ENCODE results near the gene ALPG.

DNA sequence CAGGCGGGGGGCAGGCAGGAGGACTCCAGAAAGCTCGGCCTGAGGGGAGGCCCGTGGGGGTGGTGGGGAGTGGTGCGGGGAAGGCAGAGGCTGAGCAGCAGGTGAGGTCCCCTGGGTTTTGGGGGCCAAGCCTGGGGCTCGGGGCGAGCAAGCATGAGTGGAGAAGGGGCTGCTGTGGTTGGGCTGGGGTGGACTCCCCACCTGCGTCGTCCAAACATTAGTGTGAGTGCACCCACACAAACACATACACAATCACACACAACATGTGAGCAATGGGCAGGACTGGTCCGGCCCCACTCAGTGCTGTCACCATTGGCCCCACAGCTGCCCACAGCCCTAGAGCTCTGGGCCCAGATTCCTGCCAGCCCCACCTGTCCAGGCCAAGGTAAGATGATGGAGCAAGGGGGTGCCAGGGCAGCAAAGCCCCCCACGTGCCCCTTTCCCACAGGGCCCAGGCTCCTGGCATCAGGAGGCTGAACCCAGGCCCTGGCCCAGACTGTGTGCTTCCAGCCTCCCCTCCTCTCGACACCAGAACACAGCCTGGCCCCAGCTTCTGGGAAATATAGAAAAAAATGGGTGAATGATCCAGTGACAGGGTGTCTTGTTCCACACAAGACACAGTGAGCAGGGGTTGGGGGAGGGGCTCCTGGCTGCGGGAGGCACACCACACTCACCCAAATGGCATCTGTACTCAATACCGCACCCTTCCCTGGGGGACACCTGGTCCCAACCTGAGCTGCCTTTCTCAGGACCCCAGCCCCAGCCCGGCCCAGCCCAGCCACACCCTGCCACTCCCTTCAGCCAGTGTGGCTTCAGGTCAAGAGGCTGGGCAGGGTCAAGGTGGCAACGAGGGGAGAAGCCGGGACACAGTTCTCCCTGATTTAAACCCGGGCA is 28.6 kb upstream of the ALPG start:
- TF ChIP-seq, protein P1, sequence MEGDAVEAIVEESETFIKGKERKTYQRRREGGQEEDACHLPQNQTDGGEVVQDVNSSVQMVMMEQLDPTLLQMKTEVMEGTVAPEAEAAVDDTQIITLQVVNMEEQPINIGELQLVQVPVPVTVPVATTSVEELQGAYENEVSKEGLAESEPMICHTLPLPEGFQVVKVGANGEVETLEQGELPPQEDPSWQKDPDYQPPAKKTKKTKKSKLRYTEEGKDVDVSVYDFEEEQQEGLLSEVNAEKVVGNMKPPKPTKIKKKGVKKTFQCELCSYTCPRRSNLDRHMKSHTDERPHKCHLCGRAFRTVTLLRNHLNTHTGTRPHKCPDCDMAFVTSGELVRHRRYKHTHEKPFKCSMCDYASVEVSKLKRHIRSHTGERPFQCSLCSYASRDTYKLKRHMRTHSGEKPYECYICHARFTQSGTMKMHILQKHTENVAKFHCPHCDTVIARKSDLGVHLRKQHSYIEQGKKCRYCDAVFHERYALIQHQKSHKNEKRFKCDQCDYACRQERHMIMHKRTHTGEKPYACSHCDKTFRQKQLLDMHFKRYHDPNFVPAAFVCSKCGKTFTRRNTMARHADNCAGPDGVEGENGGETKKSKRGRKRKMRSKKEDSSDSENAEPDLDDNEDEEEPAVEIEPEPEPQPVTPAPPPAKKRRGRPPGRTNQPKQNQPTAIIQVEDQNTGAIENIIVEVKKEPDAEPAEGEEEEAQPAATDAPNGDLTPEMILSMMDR (IDR thresholded peaks at IDR 0.05; ENCODE audit: borderline replicate concordance, extremely low read depth, low read length, poor library complexity, severe bottlenecking) = no peak
- TF ChIP-seq EZH2 (IDR thresholded peaks at IDR 0.05; ENCODE audit: borderline replicate concordance, low read depth, low read length, severe bottlenecking) = no peak

All from DND-41 (cell line).